ENCODE results near the gene GFOD1.

Gene GFOD1

DNA sequence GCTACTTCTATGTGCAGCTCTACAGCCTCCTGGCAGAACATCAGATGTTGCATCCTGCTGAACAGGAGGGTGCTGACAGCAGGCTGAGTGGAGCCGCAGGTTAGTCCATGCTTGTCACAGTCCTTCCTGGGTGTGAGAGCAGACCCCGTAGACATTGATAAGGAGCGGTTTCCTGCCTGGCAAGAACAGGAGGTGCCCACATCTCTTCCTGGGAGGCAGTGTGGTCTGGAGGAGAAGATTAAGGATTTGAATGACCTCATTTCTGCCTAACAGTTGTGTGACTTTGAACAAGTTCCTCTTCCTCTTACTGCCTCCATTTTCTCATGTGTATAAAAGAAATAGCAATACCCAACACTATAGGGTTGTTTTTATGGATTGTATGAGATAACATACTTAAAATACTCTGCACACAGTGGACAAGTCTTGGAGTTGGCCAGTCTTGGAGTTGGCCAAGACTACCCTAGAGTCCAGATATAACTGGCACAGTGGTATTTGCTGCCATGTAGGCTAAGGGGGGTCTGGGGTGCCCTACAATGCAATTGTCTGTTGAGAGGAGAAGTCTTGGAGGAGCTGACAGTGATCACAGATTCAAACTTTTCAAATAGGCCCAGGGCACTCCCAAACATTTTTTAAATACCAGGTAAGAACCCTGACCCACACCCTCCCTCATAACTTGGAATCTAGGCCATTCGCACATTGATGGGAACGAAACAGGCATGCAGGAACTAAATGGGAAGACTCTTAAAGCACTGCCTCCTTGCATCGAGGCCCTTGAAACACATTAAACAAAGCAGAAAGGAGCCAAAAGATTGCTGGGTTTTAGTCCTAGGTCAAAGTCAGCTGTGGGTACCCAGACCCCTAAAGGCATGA lies 126.5 kb downstream of the GFOD1 start:
- Histone ChIP-seq H3K27ac (ENCODE audit: low read depth, low read length) (no peak overlapping the region), H3K4me3 (ENCODE audit: low read length) (no peak overlapping the region), H3K9me3 (ENCODE audit: control insufficient read depth, insufficient read depth, low read length) (no peaks in the 10 kb centered on the region), H3K9me2 (replicated peaks; ENCODE audit: control insufficient read depth, low read length) (no peaks in the 10 kb centered on the region), H3K79me2 (ENCODE audit: control insufficient read depth, low read length) (no peaks in the 10 kb centered on the region), H3K4me1 (ENCODE audit: control insufficient read depth, low read length) (peaks cover 18% of the 10 kb centered on the region), H4K20me1 (ENCODE audit: control insufficient read depth, insufficient read depth, low read depth, low read length) (no peaks in the 10 kb centered on the region), H3K4me2 (ENCODE audit: low read length) (no peak overlapping the region), H3K27me3 (ENCODE audit: control insufficient read depth, low read length) (no peaks in the 10 kb centered on the region), H3F3A (ENCODE audit: control insufficient read depth, insufficient read depth) (peaks cover 10% of the 10 kb centered on the region), H3K36me3 (ENCODE audit: control insufficient read depth, low read length) (no peaks in the 10 kb centered on the region)
- TF ChIP-seq, protein P1, sequence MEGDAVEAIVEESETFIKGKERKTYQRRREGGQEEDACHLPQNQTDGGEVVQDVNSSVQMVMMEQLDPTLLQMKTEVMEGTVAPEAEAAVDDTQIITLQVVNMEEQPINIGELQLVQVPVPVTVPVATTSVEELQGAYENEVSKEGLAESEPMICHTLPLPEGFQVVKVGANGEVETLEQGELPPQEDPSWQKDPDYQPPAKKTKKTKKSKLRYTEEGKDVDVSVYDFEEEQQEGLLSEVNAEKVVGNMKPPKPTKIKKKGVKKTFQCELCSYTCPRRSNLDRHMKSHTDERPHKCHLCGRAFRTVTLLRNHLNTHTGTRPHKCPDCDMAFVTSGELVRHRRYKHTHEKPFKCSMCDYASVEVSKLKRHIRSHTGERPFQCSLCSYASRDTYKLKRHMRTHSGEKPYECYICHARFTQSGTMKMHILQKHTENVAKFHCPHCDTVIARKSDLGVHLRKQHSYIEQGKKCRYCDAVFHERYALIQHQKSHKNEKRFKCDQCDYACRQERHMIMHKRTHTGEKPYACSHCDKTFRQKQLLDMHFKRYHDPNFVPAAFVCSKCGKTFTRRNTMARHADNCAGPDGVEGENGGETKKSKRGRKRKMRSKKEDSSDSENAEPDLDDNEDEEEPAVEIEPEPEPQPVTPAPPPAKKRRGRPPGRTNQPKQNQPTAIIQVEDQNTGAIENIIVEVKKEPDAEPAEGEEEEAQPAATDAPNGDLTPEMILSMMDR (IDR thresholded peaks at IDR 0.05; ENCODE audit: low read depth, low read length, poor library complexity, severe bottlenecking): no peak
- TF ChIP-seq EZH2phosphoT487 (IDR thresholded peaks at IDR 0.05; ENCODE audit: borderline replicate concordance, low read length): no peak

DNA sequence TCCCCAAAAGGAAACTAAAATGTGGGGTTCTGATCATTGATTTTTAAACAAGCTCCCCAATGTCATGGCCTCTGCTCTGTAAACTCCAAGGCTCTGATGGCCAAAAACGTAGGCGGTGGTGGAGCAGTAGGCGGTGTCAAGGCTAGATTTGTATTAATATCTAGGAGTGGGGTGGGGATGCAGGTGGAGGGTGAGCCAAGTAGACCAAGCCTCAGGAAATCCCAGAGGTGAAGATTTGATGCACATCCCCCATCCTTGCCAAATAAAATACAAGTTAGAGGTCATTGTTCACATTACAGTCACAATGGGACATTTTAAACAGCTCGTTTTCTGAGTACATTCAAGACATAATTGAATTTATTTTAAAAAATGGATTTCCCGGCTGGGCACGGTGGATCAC lies 128.1 kb downstream of the GFOD1 start:
- H3K4me1 ChIP-seq (ENCODE audit: control insufficient read depth, low read length): peaks cover 35% of the 10 kb centered on the region
- H3K4me2 ChIP-seq (ENCODE audit: low read length): no peak overlapping the region
- H3K27me3 ChIP-seq (ENCODE audit: control insufficient read depth, low read length): no peaks in the 10 kb centered on the region

DNA sequence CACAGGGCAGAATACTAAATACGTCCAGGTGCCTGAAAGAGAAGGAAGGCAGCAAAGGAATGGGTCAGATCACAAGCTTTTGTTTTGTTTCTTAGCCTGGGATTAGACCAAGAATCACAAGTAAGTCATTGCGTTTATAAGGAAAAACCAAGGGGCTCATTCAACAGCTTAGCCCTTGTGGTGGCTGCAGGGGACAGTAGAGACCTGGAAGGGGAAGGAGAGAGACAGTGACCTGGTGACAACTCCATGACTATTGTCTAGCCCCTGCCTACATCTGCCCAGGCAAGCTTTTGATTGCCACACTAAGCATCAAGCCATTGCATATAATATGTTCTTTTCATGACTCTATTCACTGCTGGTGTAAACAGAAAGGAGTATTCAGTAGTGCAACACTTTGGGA lies 128.9 kb downstream of the GFOD1 start:
- Histone ChIP-seq H3K4me3 (ENCODE audit: low read length) (no peak overlapping the region), H3K9me3 (ENCODE audit: control insufficient read depth, insufficient read depth, low read length) (no peaks in the 10 kb centered on the region), H3K79me2 (ENCODE audit: control insufficient read depth, low read length) (no peaks in the 10 kb centered on the region), H4K20me1 (ENCODE audit: control insufficient read depth, insufficient read depth, low read depth, low read length) (no peaks in the 10 kb centered on the region), H3K4me2 (ENCODE audit: low read length) (no peak overlapping the region), H3K36me3 (ENCODE audit: control insufficient read depth, low read length) (no peaks in the 10 kb centered on the region), H3K27ac (ENCODE audit: low read depth, low read length) (no peak overlapping the region), H3K4me1 (ENCODE audit: control insufficient read depth, low read length) (peaks cover 39% of the 10 kb centered on the region), H3K27me3 (ENCODE audit: control insufficient read depth, low read length) (no peaks in the 10 kb centered on the region), H3F3A (ENCODE audit: control insufficient read depth, insufficient read depth) (peaks cover 14% of the 10 kb centered on the region), H3K9me2 (replicated peaks; ENCODE audit: control insufficient read depth, low read length) (no peaks in the 10 kb centered on the region)
- TF ChIP-seq EZH2phosphoT487 (IDR thresholded peaks at IDR 0.05; ENCODE audit: borderline replicate concordance, low read length): no peak
- TF ChIP-seq, protein P1 (IDR thresholded peaks at IDR 0.05; ENCODE audit: low read depth, low read length, poor library complexity, severe bottlenecking): no peak

More for the DNA sequence above, 128.1 kb downstream of the GFOD1 start:
- H3K9me3 ChIP-seq (ENCODE audit: control insufficient read depth, insufficient read depth, low read length): no peaks in the 10 kb centered on the region
- H4K20me1 ChIP-seq (ENCODE audit: control insufficient read depth, insufficient read depth, low read depth, low read length): no peaks in the 10 kb centered on the region
- no peak overlapping the region for H3K27ac ChIP-seq (ENCODE audit: low read depth, low read length)
- no peak overlapping the region for H3K4me3 ChIP-seq (ENCODE audit: low read length)
- TF ChIP-seq EZH2phosphoT487 (IDR thresholded peaks at IDR 0.05; ENCODE audit: borderline replicate concordance, low read length): no peak
- TF ChIP-seq, protein P1 (IDR thresholded peaks at IDR 0.05; ENCODE audit: low read depth, low read length, poor library complexity, severe bottlenecking): no peak
- H3K36me3 ChIP-seq (ENCODE audit: control insufficient read depth, low read length): no peaks in the 10 kb centered on the region
- H3K79me2 ChIP-seq (ENCODE audit: control insufficient read depth, low read length): no peaks in the 10 kb centered on the region
- H3F3A ChIP-seq (ENCODE audit: control insufficient read depth, insufficient read depth): peaks cover 14% of the 10 kb centered on the region
- H3K9me2 ChIP-seq (replicated peaks; ENCODE audit: control insufficient read depth, low read length): no peaks in the 10 kb centered on the region
